Ramos (cell line): Measurements from ENCODE around the gene B4GALNT3.

Experiments used
- in situ Hi-C: fragments of 300-500 bp; cut with MboI; formaldehyde crosslinking; loops from one replicate; pipeline ENCODE4 v1.14.3; 2022; ENCODE audit warnings: low sequenced_read_pairs; ENCODE audit not compliant: unreplicated experiment

B4GALNT3 gene

GRCh38 chr12:570921-571794 lies 111.4 kb downstream of the B4GALNT3 start:
- in situ Hi-C loops = loop anchor here (10.0 kb wide), 2 partner anchors 374 to 534 kb away; partner anchors contain the start of gene RAD52

GRCh38 chr12:571795-572531 lies 112.2 kb downstream of the B4GALNT3 start:
- in situ Hi-C loops = loop anchor here (10.0 kb wide), 2 partner anchors 373 to 533 kb away; partner anchors contain the start of gene RAD52

GRCh38 chr12:572532-572899 lies 112.8 kb downstream of the B4GALNT3 start:
- in situ Hi-C loops = loop anchor here (10.0 kb wide), 2 partner anchors 372 to 532 kb away; partner anchors contain the start of gene RAD52

- in situ Hi-C loops = loop anchor here (10.0 kb wide), 2 partner anchors 372 to 532 kb away; partner anchors contain the start of gene RAD52
Measured at GRCh38 chr12:573232-573631, 113.5 kb downstream of the B4GALNT3 start.

GRCh38 chr12:574475-575128 lies 114.9 kb downstream of the B4GALNT3 start:
- in situ Hi-C loops = loop anchor here (5.0 to 10.0 kb wide), 3 partner anchors 238 to 530 kb away; partner anchors contain the start of gene RAD52

DNA sequence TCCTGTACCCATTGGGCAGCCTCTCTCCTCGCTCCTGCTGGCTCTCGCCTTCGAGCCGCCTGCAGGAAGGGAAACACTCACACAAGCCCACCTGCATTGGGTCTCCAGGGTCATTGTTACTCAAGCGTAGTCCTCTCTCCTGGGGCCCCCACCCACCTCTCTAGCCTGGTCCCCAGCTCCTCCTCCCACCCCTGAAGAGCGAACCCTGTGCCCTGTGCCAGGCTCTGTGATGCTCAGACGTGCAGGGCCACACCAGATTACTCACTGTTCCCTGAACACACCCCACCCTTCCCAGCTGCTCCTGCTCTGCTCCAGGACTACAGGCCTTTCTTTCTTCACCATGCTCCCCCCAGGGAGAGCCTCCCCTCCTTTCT lies 115.4 kb downstream of the B4GALNT3 start:
- in situ Hi-C loops = loop anchor here (5.0 to 10.0 kb wide), 3 partner anchors 237 to 530 kb away; partner anchors contain the start of gene RAD52

GRCh38 chr12:575948-576614 lies 116.3 kb downstream of the B4GALNT3 start:
- in situ Hi-C loops = loop anchor here (5.0 to 10.0 kb wide), 3 partner anchors 236 to 529 kb away; partner anchors contain the start of gene RAD52

GRCh38 chr12:576615-577110 lies 116.9 kb downstream of the B4GALNT3 start:
- in situ Hi-C loops = loop anchor here (5.0 to 10.0 kb wide), 3 partner anchors 236 to 528 kb away; partner anchors contain the start of gene RAD52

DNA sequence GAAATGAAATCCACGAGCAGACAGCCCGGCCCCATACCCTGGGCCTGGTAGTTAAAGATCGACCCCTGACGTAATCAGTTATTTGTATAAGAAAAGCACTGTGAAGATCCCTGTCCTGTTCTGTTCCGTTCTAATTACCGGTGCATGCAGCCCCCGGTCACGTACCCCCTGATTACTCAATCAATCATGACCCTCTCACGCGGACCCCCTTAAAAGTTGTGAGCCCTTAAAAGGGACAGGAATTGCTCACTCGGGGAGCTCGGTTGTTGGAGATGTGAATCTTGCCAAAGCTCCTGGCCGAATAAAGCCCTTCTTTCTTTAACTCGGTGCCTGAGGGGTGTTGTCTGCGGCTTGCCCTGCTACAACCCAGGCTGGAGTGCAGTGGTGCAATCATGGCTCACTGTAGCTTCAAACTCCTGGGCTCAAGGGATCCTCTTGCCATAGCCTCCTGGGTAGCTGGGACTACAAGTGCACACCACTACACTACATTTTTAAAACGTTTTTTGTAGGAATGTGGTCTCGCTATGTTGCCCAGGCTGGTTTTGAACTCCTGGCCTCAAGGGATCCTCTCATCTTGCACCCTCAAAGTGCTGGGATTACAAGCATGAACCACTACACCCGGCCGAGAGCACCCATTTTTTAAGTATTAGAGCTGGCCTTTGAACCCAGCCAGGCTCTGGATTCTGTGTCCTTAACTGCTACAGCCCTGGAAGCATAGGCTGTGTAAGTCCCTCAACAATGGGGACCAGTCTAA lies 118.4 kb downstream of the B4GALNT3 start:
- in situ Hi-C loops = loop anchor here (5.0 to 10.0 kb wide), 3 partner anchors 234 to 527 kb away; partner anchors contain the start of gene RAD52

- in situ Hi-C loops = loop anchor here (5.0 to 10.0 kb wide), 3 partner anchors 233 to 526 kb away; partner anchors contain the start of gene RAD52
Measured at GRCh38 chr12:578748-579419, 119.1 kb downstream of the B4GALNT3 start.

- in situ Hi-C loops = loop anchor here (5.0 to 10.0 kb wide), 3 partner anchors 233 to 525 kb away; partner anchors contain the start of gene RAD52
Measured at GRCh38 chr12:579420-580110, 119.8 kb downstream of the B4GALNT3 start.

DNA sequence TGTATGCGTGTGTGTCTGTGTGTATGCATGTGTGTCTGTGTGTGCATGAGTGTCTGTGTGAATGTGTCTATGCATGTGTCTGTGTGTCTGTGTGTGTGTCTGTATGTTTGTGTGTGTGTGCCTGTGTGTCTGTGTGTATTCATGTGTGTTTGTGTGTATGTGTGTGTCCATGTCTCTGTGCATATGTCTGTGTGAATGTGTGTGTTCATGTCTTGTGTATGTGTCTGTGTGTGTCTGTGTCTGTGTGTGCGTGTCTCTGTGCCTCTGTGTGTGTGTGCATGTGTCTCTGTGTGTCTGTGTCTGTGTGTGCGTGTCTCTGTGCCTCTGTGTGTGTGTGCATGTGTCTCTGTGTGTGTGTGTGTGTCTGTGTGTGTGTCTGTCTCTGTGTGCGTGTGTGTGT lies 121.1 kb downstream of the B4GALNT3 start:
- in situ Hi-C loops = no loop called here

DNA sequence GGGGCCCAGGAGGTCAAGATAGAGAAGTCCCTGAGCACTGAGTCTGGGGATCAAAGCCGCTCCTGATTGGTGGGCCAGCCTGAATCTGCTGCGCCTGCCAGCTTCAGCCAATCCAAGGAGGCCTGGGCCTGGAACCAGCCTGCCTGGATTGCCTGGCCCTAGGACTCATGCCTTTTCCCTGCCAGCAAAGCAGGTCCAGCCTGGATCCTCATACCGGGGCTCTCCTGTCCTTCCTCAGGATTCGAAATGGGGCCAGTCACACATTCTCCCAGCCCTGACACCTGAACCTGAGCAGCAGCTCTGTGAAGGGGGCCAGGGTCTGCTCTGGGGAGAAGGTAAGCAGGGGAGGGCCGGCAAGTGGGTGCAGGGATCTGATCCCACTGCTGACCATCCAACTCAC lies 121.6 kb downstream of the B4GALNT3 start:
- in situ Hi-C loops = no loop called here

- in situ Hi-C loops = no loop called here
Measured at GRCh38 chr12:581746-582145, 122.0 kb downstream of the B4GALNT3 start.

GRCh38 chr12:583251-583869 lies 123.6 kb downstream of the B4GALNT3 start:
- in situ Hi-C loops = no loop called here

- in situ Hi-C loops = no loop called here
Measured at GRCh38 chr12:585062-586061, 125.6 kb downstream of the B4GALNT3 start.
